Activated naive CD4-positive, alpha-beta T cell (primary cell): ENCODE measurements around the gene ARF3.

Source experiments
- DNase-seq, 4 experiments: peaks; one replicate each; lab custom pipeline; 2025; lab: John Stamatoyannopoulos, UW

Gene ARF3

GRCh38 chr12:48981757-48982157 is 24.5 kb upstream of the ARF3 start:
- no peak for DNase-seq

DNA sequence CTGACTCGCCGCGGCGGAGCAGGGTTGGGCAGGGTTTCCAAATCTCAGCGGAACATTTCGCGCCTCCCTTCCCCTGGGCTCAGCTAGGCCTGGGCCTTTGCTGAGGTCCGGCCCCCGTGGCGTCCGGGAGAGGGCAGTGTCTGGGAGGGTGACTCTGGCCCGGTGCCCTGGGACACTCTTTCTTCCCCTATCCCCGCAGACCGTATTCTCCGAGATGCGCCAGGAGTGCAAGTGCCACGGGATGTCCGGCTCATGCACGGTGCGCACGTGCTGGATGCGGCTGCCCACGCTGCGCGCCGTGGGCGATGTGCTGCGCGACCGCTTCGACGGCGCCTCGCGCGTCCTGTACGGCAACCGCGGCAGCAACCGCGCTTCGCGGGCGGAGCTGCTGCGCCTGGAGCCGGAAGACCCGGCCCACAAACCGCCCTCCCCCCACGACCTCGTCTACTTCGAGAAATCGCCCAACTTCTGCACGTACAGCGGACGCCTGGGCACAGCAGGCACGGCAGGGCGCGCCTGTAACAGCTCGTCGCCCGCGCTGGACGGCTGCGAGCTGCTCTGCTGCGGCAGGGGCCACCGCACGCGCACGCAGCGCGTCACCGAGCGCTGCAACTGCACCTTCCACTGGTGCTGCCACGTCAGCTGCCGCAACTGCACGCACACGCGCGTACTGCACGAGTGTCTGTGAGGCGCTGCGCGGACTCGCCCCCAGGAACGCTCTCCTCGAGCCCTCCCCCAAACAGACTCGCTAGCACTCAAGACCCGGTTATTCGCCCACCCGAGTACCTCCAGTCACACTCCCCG is 23.9 kb upstream of the ARF3 start:
- peak in 1 of 4 experiments; percentile 67 for DNase-seq

GRCh38 chr12:48980389-48980952 is 23.2 kb upstream of the ARF3 start:
- DNase-seq: peak in 1 of 4 experiments; percentile 21

- DNase-seq: peak in 1 of 4 experiments; percentile 20
Observed at GRCh38 chr12:48979602-48980388, 22.5 kb upstream of the ARF3 start.

GRCh38 chr12:48978741-48979601 is 21.7 kb upstream of the ARF3 start:
- no peak for DNase-seq

DNA sequence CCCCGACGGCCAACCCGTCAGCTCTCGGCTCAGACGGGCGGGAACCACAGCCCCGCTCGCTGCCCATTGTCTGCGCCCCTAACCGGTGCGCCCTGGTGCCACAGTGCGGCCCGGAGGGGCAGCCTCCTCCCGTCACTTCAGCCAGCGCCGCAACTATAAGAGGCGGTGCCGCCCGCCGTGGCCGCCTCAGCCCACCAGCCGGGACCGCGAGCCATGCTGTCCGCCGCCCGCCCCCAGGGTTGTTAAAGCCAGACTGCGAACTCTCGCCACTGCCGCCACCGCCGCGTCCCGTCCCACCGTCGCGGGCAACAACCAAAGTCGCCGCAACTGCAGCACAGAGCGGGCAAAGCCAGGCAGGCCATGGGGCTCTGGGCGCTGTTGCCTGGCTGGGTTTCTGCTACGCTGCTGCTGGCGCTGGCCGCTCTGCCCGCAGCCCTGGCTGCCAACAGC is 21.0 kb upstream of the ARF3 start, which contains the start of gene WNT1:
Gene WNT1 (plus strand): TSS at position 32 of the 450 bp plus-strand sequence. CDS start 329 bp downstream, at position 361.
- DNase-seq: no peak

DNA sequence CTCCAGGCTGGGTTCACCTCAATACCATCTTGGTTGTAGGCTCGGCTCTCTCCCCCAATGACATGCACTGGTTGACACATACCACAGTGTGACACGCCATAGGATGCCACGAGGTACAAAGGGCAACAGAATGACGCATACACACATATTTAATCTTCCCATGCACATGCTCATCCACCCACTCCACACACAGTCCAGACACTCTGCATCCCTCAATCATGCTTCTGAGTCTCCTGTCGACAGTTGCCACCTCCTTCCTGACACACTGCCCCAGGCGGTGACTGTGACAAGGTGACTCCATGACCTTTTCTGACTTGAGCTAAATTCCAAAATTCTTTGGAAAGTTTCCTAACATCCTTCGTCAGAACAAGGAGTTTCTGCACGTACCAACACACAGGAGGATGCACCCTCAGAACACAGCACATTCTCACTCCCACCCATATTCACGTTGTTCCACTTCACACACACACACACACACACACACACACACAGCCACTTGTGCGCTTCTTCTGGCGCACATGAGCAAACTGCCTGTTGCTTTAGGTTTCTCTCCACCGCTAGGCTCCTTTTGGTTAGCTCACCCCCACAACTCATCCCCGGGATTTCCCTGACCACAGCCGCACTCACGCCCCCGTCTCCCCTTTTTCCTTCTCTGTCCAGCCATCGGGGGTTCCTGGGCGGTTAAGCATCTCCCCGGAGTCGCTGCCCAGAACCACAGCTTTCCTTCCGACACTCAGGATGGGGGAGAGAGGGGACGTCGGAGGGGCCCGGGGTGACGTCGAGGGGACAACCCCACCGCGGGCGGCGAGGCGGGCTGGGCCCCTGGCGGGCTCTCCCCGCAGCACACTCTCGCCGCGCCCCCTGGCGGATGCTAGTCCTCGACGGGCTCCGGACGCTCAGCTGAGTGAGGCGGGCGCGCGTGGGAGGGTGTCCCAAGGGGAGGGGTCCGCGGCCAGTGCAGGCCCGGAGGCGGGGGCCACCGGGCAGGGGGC is 20.3 kb upstream of the ARF3 start:
- peak; percentile 43 to 77 (median 62) for DNase-seq

GRCh38 chr12:48973941-48974673 is 16.8 kb upstream of the ARF3 start:
- DNase-seq: peak in 1 of 4 experiments; percentile 26

DNA sequence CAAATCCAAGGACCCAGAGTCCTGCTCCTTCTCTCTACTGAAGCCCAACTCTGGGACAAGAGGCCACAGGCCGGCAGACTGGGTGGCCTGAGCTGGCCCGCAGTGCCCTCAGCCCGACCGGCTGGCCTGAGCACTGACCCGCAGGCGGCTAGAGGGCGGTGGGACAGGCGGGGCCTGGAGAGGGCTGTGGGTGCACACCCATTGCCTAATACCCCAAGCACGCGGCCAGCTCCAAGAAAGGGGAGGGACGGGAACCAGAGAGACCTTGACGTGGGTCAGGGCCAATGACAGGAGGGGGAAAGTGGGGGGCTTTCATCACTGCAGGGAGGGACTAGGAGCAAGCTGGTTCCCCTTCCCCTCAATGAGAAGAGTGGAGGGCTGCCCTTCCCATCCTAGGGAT is 16.2 kb upstream of the ARF3 start:
- no peak for DNase-seq

- DNase-seq: no peak
Observed at GRCh38 chr12:48972952-48973483, 15.7 kb upstream of the ARF3 start.

DNA sequence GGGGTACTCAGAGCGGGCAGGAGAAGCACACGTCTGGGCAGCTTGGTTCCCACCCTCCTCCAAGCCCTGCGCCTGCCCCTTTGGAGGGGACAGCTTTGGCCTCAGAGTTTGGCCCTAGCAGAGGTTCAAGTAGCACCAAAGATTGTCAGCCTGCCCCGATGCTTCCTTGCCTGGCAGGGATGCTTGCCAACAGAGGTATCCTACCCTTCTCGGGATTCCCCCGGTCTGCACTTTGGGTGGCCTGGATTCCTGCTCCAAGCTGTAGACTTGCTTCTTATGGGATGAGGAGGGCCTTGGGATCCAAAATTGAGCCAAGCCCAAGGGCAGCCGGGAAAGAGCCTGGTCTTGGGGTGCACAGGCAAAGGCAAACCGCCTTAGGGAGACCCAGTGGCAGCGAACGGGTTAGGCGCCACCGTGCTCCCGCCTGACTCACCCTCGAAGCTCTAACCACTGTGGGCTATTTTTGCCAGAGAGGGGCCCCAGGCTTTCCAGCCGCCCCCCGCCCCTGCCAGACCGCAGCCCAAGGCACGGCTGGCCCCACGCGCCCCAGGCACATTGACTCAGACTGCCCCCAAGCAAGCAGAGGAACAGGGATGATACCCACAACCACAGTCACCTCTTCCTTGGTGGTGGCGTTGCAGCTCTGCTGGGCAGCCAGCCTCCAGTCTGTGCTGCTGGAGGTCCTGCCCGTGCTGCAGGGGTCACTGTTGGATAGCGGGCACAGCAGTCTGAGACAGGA is 15.1 kb upstream of the ARF3 start:
- no peak for DNase-seq

DNA sequence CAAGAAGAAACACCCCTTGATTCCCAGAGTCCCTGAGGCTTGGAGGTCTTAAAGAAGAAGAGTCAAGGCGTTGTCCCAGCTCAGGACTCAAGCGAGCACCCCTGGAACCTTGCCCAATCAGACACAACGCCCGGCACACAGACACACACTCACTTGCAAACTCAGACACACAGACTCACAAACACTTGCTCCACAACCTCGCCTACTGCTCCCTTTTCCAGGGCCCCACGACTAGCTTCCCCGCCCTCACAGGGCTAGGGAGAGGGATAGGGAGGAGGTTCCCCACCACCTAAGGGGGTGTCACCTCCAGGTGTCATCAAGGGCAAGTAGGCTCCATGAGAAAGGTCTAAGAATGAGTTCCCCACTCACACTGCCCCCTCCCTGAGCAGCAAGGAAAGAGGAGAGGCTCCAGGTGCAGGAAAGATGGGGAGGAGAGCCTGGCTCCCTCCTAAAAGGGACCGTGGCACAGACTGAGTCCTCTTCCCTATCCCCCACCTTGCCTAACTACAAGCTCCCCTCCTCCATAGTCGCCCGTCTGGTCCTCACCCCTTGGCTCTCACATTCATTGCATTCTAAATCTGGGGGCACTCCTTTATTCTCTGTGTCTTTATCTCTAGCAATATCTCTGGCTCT is 13.5 kb upstream of the ARF3 start:
- DNase-seq: no peak

DNA sequence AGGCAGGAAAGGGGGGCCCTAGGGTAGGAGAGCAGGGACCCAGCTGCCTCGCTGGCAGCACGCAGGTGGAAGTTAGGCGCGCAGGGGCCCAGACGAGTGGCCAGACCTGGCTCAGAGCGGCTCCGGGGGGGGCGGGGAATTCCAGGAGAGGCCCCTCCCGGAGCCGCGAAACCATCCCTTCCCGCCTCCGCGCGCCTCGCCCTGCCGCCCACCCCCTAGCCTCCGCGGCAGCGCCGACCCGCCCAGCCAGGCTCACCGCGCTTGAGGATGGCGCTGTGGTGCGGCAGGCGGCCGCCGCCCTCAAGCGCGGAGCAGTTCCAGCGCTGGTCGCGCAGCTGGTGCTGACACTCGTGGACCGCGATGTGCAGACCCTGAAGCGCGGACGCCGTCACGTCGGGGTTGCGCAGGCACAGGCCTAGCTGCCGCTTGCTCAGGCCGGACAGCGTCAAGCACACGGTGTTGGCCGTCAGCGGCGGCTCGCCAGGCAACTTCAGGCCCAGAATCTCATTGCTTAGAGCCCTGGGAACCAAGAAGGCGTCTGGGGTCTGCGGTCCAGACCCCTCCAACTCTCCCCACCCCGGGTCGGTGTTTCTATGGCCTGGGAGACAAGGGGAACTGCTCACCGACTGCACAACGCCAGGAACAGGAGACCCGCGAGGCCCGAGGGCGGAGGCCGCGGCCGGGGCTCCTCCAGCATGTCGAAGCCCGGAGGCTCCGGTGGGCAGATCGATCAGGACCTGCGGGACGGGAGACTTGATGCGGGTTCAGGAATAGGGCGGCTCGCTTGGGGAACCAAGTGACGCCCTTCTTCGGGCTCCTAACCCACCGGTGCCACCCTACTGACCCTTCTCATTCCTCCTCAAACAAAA is 12.8 kb upstream of the ARF3 start:
- peak in 1 of 4 experiments; percentile 24 for DNase-seq

- no peak for DNase-seq
Observed at GRCh38 chr12:48969160-48969771, 12.0 kb upstream of the ARF3 start.

DNA sequence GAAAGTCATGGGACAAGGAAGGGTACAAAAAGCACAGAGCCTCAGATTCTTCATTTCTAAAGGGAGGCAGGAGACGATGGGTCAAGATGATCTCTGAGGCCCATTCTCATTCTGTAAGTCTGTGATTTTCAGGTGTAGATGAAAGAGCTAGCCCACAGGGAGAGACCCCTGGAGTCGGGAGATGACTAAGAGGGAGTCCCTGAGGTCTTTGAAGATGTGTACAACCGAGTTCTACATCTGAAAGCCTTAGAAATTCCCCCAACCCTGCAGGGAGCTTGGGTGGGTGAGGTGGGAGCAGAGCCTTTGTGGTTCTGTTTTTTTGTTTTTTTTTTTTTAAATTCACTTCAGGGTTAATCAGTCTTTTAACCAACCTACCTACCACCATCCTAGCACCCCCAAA is 11.2 kb upstream of the ARF3 start:
- DNase-seq: no peak

GRCh38 chr12:48967991-48968390 is 10.7 kb upstream of the ARF3 start:
- DNase-seq: no peak
